DMS153 treated with DMSO at 0.1 percent for 48 hours (cell line): Measurements from ENCODE around the gene CASZ1.

Experiments used
- DNase-seq: peaks from one replicate; lab custom pipeline; 2025; ENCODE audit not compliant: unreplicated experiment; lab: John Stamatoyannopoulos, UW

The CASZ1 gene

GRCh38 chr1:10796029-10796944 lies at the start of gene CASZ1:
CASZ1 (minus strand) TSS chr1:10796646; CDS start chr1:10693889, 102,757 bp downstream.
- peak; percentile 99 for DNase-seq

GRCh38 chr1:10843697-10844096 lies 47.3 kb upstream of the CASZ1 start:
- DNase-seq = no peak

GRCh38 chr1:10841118-10841517 lies 44.7 kb upstream of the CASZ1 start:
- no peak for DNase-seq

- no peak for DNase-seq
Measured at GRCh38 chr1:10839188-10839770, 42.8 kb upstream of the CASZ1 start.

- no peak for DNase-seq
Measured at GRCh38 chr1:10838541-10838940, 42.1 kb upstream of the CASZ1 start.

- DNase-seq = no peak
Measured at GRCh38 chr1:10836726-10837125, 40.3 kb upstream of the CASZ1 start.

GRCh38 chr1:10835822-10836421 lies 39.5 kb upstream of the CASZ1 start:
- DNase-seq = peak; percentile 95

- DNase-seq = peak; percentile 49
Measured at GRCh38 chr1:10835421-10835820, 39.0 kb upstream of the CASZ1 start.

- no peak for DNase-seq
Measured at GRCh38 chr1:10834770-10835412, 38.4 kb upstream of the CASZ1 start.

GRCh38 chr1:10833630-10834557 lies 37.4 kb upstream of the CASZ1 start:
- no peak for DNase-seq

GRCh38 chr1:10832703-10833102 lies 36.3 kb upstream of the CASZ1 start:
- DNase-seq = peak; percentile 59

- no peak for DNase-seq
Measured at GRCh38 chr1:10830961-10831668, 34.7 kb upstream of the CASZ1 start.

GRCh38 chr1:10829965-10830515 lies 33.6 kb upstream of the CASZ1 start:
- DNase-seq = no peak

GRCh38 chr1:10829067-10829818 lies 32.8 kb upstream of the CASZ1 start:
- DNase-seq = no peak

- DNase-seq = no peak
Measured at GRCh38 chr1:10827377-10828333, 31.2 kb upstream of the CASZ1 start.

- DNase-seq = no peak
Measured at GRCh38 chr1:10825592-10825991, 29.1 kb upstream of the CASZ1 start.

- DNase-seq = no peak
Measured at GRCh38 chr1:10824821-10825540, 28.5 kb upstream of the CASZ1 start.
